GM21381 (cell line): ENCODE measurements around the gene LAMA3.

Experiments
- ATAC-seq: cut with Tn5 transposase; IDR thresholded peaks from one replicate; pipeline ENCODE4 v1.9.1; 2021; ENCODE audit warnings: mild to moderate bottlenecking, moderate library complexity; ENCODE audit not compliant: unreplicated experiment

The LAMA3 gene

GRCh38 chr18:23689031-23689615 is at the start of gene LAMA3:
Gene LAMA3 (plus strand): TSS chr18:23689453. CDS start chr18:23689684, 231 bp downstream.
- no peak for ATAC-seq

GRCh38 chr18:23640052-23640451 is 49.2 kb upstream of the LAMA3 start:
- no peak for ATAC-seq

- no peak for ATAC-seq
These were observed 48.0 kb upstream of the LAMA3 start for GRCh38 chr18:23641143-23641720.

GRCh38 chr18:23641937-23642666 is 47.2 kb upstream of the LAMA3 start:
- ATAC-seq: no peak

GRCh38 chr18:23643815-23644490 is 45.3 kb upstream of the LAMA3 start:
- no peak for ATAC-seq

- no peak for ATAC-seq
These were observed 43.6 kb upstream of the LAMA3 start for GRCh38 chr18:23645568-23646175.

GRCh38 chr18:23646282-23646681 is 43.0 kb upstream of the LAMA3 start:
- no peak for ATAC-seq

- no peak for ATAC-seq
These were observed 40.8 kb upstream of the LAMA3 start for GRCh38 chr18:23648456-23648855.

- ATAC-seq: no peak
These were observed 40.2 kb upstream of the LAMA3 start for GRCh38 chr18:23648940-23649607.

- no peak for ATAC-seq
These were observed 38.0 kb upstream of the LAMA3 start for GRCh38 chr18:23650968-23651927.

GRCh38 chr18:23652232-23652631 is 37.0 kb upstream of the LAMA3 start:
- ATAC-seq: no peak

GRCh38 chr18:23658285-23658684 is 31.0 kb upstream of the LAMA3 start:
- no peak for ATAC-seq

GRCh38 chr18:23661735-23662308 is 27.4 kb upstream of the LAMA3 start:
- no peak for ATAC-seq

GRCh38 chr18:23662309-23663263 is 26.7 kb upstream of the LAMA3 start, which contains the start of gene ANKRD29:
Gene ANKRD29 (minus strand): TSS chr18:23662911. CDS start chr18:23662730, 181 bp downstream.
- ATAC-seq: no peak

GRCh38 chr18:23664674-23665073 is 24.6 kb upstream of the LAMA3 start:
- no peak for ATAC-seq

- no peak for ATAC-seq
These were observed 22.1 kb upstream of the LAMA3 start for GRCh38 chr18:23667114-23667513.

GRCh38 chr18:23668731-23669130 is 20.5 kb upstream of the LAMA3 start:
- ATAC-seq: no peak

- ATAC-seq: no peak
These were observed 20.0 kb upstream of the LAMA3 start for GRCh38 chr18:23669202-23669766.
